Calu3 (cell line): Measurements from ENCODE around the gene NINL. TPM values are rescaled to one million over a fixed set of nuclear protein-coding genes. Genes with fewer than 3 reads are reported as not detected.

Experiments used
- BruUV-seq: library from RNA; stranded (reverse); fragments of 400-500 nt; replicated peaks from 2 replicates; lab custom pipeline; 2021; lab: Mats Ljungman, UMichigan
- CTCF ChIA-PET: fragments of 300-600 bp; sonication (Branson Sonifier 250); formaldehyde crosslinking; loops from one replicate; lab custom pipeline; 2022; ENCODE audit warnings: antibody characterized with exemption; lab: Charles Lee
- DNase-seq: peaks from one replicate; pipeline ENCODE4 v3.0.0; 2022
- H3K27ac Mint-ChIP-seq: one replicate; pipeline ENCODE4 v1.8.0; 2022; ENCODE audit warnings: mixed read lengths; ENCODE audit not compliant: unreplicated experiment
- H3K27me3 Mint-ChIP-seq: one replicate; pipeline ENCODE4 v1.8.0; 2022; ENCODE audit warnings: mixed read lengths; ENCODE audit not compliant: unreplicated experiment
- H3K36me3 Mint-ChIP-seq: one replicate; pipeline ENCODE4 v1.8.0; 2022; ENCODE audit warnings: mild to moderate bottlenecking, moderate library complexity, mixed read lengths; ENCODE audit not compliant: insufficient read depth, unreplicated experiment
- H3K4me1 Mint-ChIP-seq: one replicate; pipeline ENCODE4 v1.8.0; 2022; ENCODE audit warnings: mild to moderate bottlenecking, low read depth, mixed read lengths; ENCODE audit not compliant: unreplicated experiment
- H3K4me3 Mint-ChIP-seq: one replicate; pipeline ENCODE4 v1.8.0; 2022; ENCODE audit warnings: mild to moderate bottlenecking, low read depth, moderate library complexity, mixed read lengths; ENCODE audit not compliant: unreplicated experiment
- H3K9me3 Mint-ChIP-seq: one replicate; pipeline ENCODE4 v1.8.0; 2022; ENCODE audit warnings: low read depth, mixed read lengths; ENCODE audit not compliant: unreplicated experiment
- CTCF ChIP-seq: fragments of 200-600 bp; IDR thresholded peaks from one replicate; pipeline ENCODE4 v1.8.0; 2022; ENCODE audit warnings: antibody characterized with exemption; ENCODE audit not compliant: unreplicated experiment
- intact Hi-C: fragments of 100-400 bp; cut with micrococcal nuclease; formaldehyde crosslinking; loops from one replicate; pipeline ENCODE4 v1.10.0; 2022; ENCODE audit not compliant: unreplicated experiment
- total RNA-seq: library from RNA; stranded (reverse); gene quantifications from 2 replicates; pipeline ENCODE4 v1.2.3, GENCODE V29; 2022

NINL gene
- total RNA-seq, 1 experiment from 2014 or later: 9.1 TPM

GRCh38 chr20:25532971-25533391 is 52.4 kb downstream of the NINL start:
- Mint-ChIP-seq H3K27ac (no peak overlapping the region), H3K9me3 (no peaks in the 10 kb centered on the region), H3K4me1 (peaks cover 7% of the 10 kb centered on the region), H3K36me3 (no peaks in the 10 kb centered on the region), H3K27me3 (no peaks in the 10 kb centered on the region), H3K4me3 (no peak overlapping the region)
- intact Hi-C loops: no loop called here
- TF ChIP-seq CTCF: no peak
- no peak for DNase-seq
- CTCF ChIA-PET: interaction anchor here (0.6 kb wide), 1 partner anchor 14 kb away, joined by 3 read pairs; no protein-coding TSS in a partner anchor
- no TSS peak for BruUV-seq

GRCh38 chr20:25532015-25532751 is 53.1 kb downstream of the NINL start:
- peak; percentile 23 for DNase-seq
- no TSS peak for BruUV-seq
- Mint-ChIP-seq H3K36me3 (no peaks in the 10 kb centered on the region), H3K4me3 (no peak overlapping the region), H3K27ac (no peak overlapping the region), H3K9me3 (no peaks in the 10 kb centered on the region), H3K27me3 (no peaks in the 10 kb centered on the region), H3K4me1 (peaks cover 7% of the 10 kb centered on the region)
- intact Hi-C loops: no loop called here
- TF ChIP-seq CTCF: no peak
- CTCF ChIA-PET: interaction anchor here (0.6 kb wide), 2 partner anchors 15 to 130 kb away, joined by 3 to 5 read pairs; no protein-coding TSS in a partner anchor

GRCh38 chr20:25529295-25529951 is 55.9 kb downstream of the NINL start:
- Mint-ChIP-seq H3K4me3 (no peak overlapping the region), H3K36me3 (no peaks in the 10 kb centered on the region), H3K9me3 (no peaks in the 10 kb centered on the region), H3K27me3 (no peaks in the 10 kb centered on the region), H3K4me1 (peaks cover 7% of the 10 kb centered on the region), H3K27ac (no peak overlapping the region)
- no peak for TF ChIP-seq CTCF
- DNase-seq: no peak
- no TSS peak for BruUV-seq
- intact Hi-C loops: no loop called here
- CTCF ChIA-PET: no interaction called here

- no TSS peak for BruUV-seq
- DNase-seq: no peak
- no peak for TF ChIP-seq CTCF
- Mint-ChIP-seq H3K9me3 (no peaks in the 10 kb centered on the region), H3K27ac (no peak overlapping the region), H3K4me1 (peaks cover 3% of the 10 kb centered on the region), H3K36me3 (no peaks in the 10 kb centered on the region), H3K27me3 (no peaks in the 10 kb centered on the region), H3K4me3 (no peak overlapping the region)
- CTCF ChIA-PET: no interaction called here
- intact Hi-C loops: no loop called here
Measured at GRCh38 chr20:25527949-25528348, 57.4 kb downstream of the NINL start.
